Esophagus squamous epithelium (tissue), 5 donors: Measurements from ENCODE around the gene DNAJC13. TPM values are rescaled to one million over a fixed set of nuclear protein-coding genes. Genes with fewer than 3 reads are reported as not detected.
"Not testable (repeated sequence)": the region's sequence is repeated elsewhere in the genome, so short reads cannot be mapped to it uniquely, and the experiment has no call there.

Experiments used
- DNase-seq: peaks from one replicate; lab custom pipeline; 2025; lab: John Stamatoyannopoulos, UW
- H3K27ac ChIP-seq, 4 donors: fragments of 200-600 bp; sonication (generic); one replicate each; pipeline ENCODE4 v1.5.1; 2016 to 2019; ENCODE audit warnings: mild to moderate bottlenecking in 1 of 4
- H3K27me3 ChIP-seq, 4 donors: fragments of 200-600 bp; sonication (generic); 1 replicate in 3 of 4; 2 replicates in 1 of 4; pipeline versions ENCODE4 v1.5.1 to v1.6.0; 2017 to 2021; ENCODE audit warnings: antibody characterized with exemption in 1 of 4
- H3K36me3 ChIP-seq, 3 donors: fragments of 200-600 bp; sonication (generic); one replicate each; pipeline ENCODE4 v1.5.1; 2016 to 2019
- H3K4me1 ChIP-seq, 3 donors: fragments of 200-600 bp; sonication (generic); one replicate each; pipeline ENCODE4 v1.5.1; 2017 to 2019
- H3K4me3 ChIP-seq, 4 donors: fragments of 200-600 bp; sonication (generic); 1 replicate in 3 of 4; 2 replicates in 1 of 4; pipeline ENCODE4 v1.5.1; 2016 to 2019; ENCODE audit warnings: mild to moderate bottlenecking in 2 of 4, moderate library complexity in 1 of 4
- H3K9me3 ChIP-seq, 3 donors: fragments of 200-600 bp; sonication (generic); one replicate each; pipeline ENCODE4 v1.5.1; 2016 to 2019
- CTCF ChIP-seq, 6 experiments: fragments of 450-650 bp in 4 of 6; fragments of 200-600 bp in 2 of 6; sonication (generic) in 2 of 6; IDR thresholded peaks; one replicate each; pipeline ENCODE4 v1.5.1; 2016 to 2019; ENCODE audit warnings: antibody characterized with exemption in 6 of 6, mild to moderate bottlenecking in 4 of 6, moderate library complexity in 4 of 6
- POLR2A ChIP-seq, 4 donors: fragments of 450-650 bp; IDR thresholded peaks; one replicate each; pipeline ENCODE4 v1.6.1; 2017; ENCODE audit warnings: antibody characterized with exemption in 4 of 4, mild to moderate bottlenecking in 4 of 4, moderate library complexity in 3 of 4
- WGBS, 2 donors: methylation state at CpG; one replicate each; pipeline ENCODE4 v1.1.5; 2018; 5-methylcytosine and 5-hydroxymethylcytosine counted together
- intact Hi-C: fragments of 100-400 bp; cut with DNase I; formaldehyde crosslinking; loops from one replicate; pipeline ENCODE4 v1.15.0; 2022
- total RNA-seq, 4 donors: library from RNA; depleted of rRNA; stranded (reverse); fragments of >200 nt; gene quantifications; one replicate each; pipeline ENCODE4 v1.1.0, GENCODE V29; 2016
- donor health status: DM: yes; HTN: yes; CAD: no.

The DNAJC13 gene
- total RNA-seq, 4 donors from 2014 or later, result 23.0 to 36.4 (median 25.9) TPM

GRCh38 chr3:132553826-132554225 is 136.5 kb downstream of the DNAJC13 start:
- H3K27ac ChIP-seq, result no peak overlapping the region
- WGBS, 2 donors, result 66 to 78% methylated on average over 3 to 6 of the region's 6 CpGs
- intact Hi-C loops, result no loop called here

GRCh38 chr3:132554437-132554836 is 137.1 kb downstream of the DNAJC13 start:
- DNase-seq, result no peak
- 47 to 77% methylated on average over 5 to 8 of the region's 8 CpGs for WGBS, 2 donors
- Histone ChIP-seq H3K36me3 (peaks cover 0 to 16% (median 4%) of the 10 kb centered on the region in 3 donors), H3K4me3 (no peak overlapping the region), H3K27ac (no peak overlapping the region), H3K27me3 (no peaks in the 10 kb centered on the region), H3K9me3 (no peaks in the 10 kb centered on the region), H3K4me1 (peaks cover 0 to 23% (median 12%) of the 10 kb centered on the region in 3 donors)
- TF ChIP-seq POLR2A (IDR thresholded peaks at IDR 0.05) (no peak), CTCF (IDR thresholded peaks at IDR 0.05) (no peak)
- intact Hi-C loops, result no loop called here

More at GRCh38 chr3:132553826-132554225, 136.5 kb downstream of the DNAJC13 start:
- Histone ChIP-seq H3K4me1 (peaks cover 0 to 23% (median 12%) of the 10 kb centered on the region in 3 donors), H3K9me3 (no peaks in the 10 kb centered on the region), H3K27me3 (no peaks in the 10 kb centered on the region), H3K4me3 (no peak overlapping the region), H3K36me3 (peaks cover 0 to 10% (median 2%) of the 10 kb centered on the region in 3 donors)
- TF ChIP-seq POLR2A (IDR thresholded peaks at IDR 0.05), result no peak
- TF ChIP-seq CTCF (IDR thresholded peaks at IDR 0.05), result no peak
- DNase-seq, result no peak

DNA sequence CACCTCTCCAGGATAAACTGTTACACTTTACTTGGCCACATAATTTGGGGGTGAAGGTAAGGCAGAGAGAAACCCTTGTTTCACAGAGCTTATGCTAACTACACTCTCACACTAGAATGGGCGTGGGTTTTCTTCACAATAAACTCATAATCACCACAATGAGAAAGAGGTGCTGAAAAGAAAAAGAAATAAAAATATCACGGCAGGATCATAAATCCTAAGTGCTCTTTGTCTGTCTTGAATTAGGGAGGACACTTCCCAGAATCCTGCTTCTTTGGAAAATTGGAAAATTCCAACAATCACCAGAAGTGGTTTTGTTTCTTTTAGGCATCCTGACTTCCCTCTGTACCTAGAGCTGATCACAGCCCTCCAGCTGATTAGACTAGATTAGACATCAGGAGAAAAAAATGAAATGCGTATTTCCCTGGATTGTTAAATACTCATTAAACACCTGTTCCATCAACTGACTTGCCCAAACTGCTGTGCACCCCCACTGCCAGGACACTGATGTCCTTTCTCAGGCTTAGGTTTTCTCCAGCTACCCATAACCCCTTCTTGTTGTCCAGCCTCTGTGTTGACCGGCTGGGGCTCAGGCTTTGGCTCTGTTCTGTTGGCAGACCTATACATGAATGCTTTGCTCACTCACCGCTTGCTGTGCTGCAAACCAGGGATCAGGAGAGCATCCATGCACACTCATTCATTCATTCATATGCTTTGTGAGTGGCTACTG is 138.2 kb downstream of the DNAJC13 start:
- no peak overlapping the region for H3K4me3 ChIP-seq
- no peak overlapping the region for H3K27ac ChIP-seq
- H3K36me3 ChIP-seq, result peaks cover 0 to 22% (median 4%) of the 10 kb centered on the region in 3 donors
- no peaks in the 10 kb centered on the region for H3K27me3 ChIP-seq
- WGBS, 2 donors, result 79 to 80% methylated on average over 4 to 5 of the region's 5 CpGs
- TF ChIP-seq POLR2A (IDR thresholded peaks at IDR 0.05), result no peak
- TF ChIP-seq CTCF (IDR thresholded peaks at IDR 0.05), result no peak
- H3K4me1 ChIP-seq, result peaks cover 0 to 16% (median 6%) of the 10 kb centered on the region in 3 donors
- intact Hi-C loops, result no loop called here
- H3K9me3 ChIP-seq, result no peaks in the 10 kb centered on the region
- no peak for DNase-seq

- Histone ChIP-seq H3K4me1 (peaks cover 0 to 14% (median 3%) of the 10 kb centered on the region in 3 donors), H3K36me3 (peaks cover 0 to 27% (median 4%) of the 10 kb centered on the region in 3 donors)
- intact Hi-C loops, H3K27ac ChIP-seq, H3K4me3 ChIP-seq, H3K27me3 ChIP-seq, DNase-seq, H3K9me3 ChIP-seq: not testable (repeated sequence)
- 86 to 87% methylated on average over 3 of the region's 3 CpGs for WGBS, 2 donors
Measured at GRCh38 chr3:132556036-132556386, 138.7 kb downstream of the DNAJC13 start.

DNA sequence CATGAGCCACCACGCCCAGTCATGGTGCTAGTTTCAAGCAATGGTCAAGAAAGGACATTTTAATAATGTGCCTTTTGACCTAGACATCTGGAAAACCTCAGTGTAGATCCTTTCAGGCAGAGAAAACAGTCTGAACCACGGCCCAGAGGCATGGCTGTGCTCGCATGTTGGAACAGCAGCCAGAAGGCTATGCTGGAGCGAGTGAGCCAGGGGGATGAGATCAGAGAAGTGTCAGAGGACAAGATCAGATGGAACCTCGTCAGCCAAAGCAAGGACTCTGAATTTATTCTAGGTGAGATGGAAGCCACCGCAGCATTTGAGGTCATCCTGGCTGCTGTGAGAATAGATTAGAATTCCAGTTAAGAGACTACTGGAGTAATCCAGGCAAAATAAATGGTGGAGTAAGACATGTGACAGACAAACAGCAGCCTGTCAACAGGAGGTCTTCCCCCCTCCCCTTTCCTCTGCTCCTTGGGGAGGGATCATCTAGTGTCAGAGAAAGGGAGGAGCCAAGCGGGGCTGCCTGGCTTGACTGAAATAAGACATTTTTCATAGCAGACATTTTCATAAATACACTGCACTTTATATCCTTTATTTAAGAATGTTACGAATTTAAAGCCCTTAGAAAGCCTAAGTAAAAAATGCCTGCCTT is 139.3 kb downstream of the DNAJC13 start:
- Histone ChIP-seq H3K9me3 (no peaks in the 10 kb centered on the region), H3K27me3 (no peaks in the 10 kb centered on the region), H3K4me1 (peaks cover 0 to 14% (median 3%) of the 10 kb centered on the region in 3 donors), H3K27ac (no peak overlapping the region), H3K36me3 (peaks cover 0 to 31% (median 4%) of the 10 kb centered on the region in 3 donors), H3K4me3 (no peak overlapping the region)
- intact Hi-C loops, result no loop called here
- WGBS, 2 donors, result 70 to 78% methylated on average over 7 to 8 of the region's 8 CpGs
- no peak for TF ChIP-seq CTCF (IDR thresholded peaks at IDR 0.05)
- TF ChIP-seq POLR2A (IDR thresholded peaks at IDR 0.05), result no peak
- DNase-seq, result no peak
